SK-N-SH treated with all-trans-retinoic acid at 6 μM for 48 hours (cell line): Measurements from ENCODE around the gene AUH.

Experiments
- ARNTL ChIP-seq: fragments of 450-650 bp; formaldehyde crosslinking; IDR thresholded peaks from 2 replicates; pipeline ENCODE4 v1.5.0; 2020; ENCODE audit warnings: low read depth, mild to moderate bottlenecking, moderate library complexity, borderline replicate concordance
- CREB5 ChIP-seq: fragments of 250-450 bp; sonication (Bioruptor Pico); IDR thresholded peaks from 2 replicates; pipeline ENCODE4 v1.5.1; 2020; ENCODE audit warnings: low read depth, mild to moderate bottlenecking, moderate library complexity
- CSDC2 ChIP-seq: fragments of 250-450 bp; sonication (Bioruptor Pico); IDR thresholded peaks from 2 replicates; pipeline ENCODE4 v1.5.0; 2020; ENCODE audit warnings: mild to moderate bottlenecking, moderate library complexity
- ESRRG ChIP-seq: fragments of 250-450 bp; sonication (Bioruptor Pico); IDR thresholded peaks from 2 replicates; pipeline ENCODE4 v1.6.1; 2021; ENCODE audit warnings: mild to moderate bottlenecking
- ISL1 ChIP-seq: fragments of 250-450 bp; sonication (Bioruptor Pico); IDR thresholded peaks from 2 replicates; pipeline ENCODE4 v2.1.2; 2022; ENCODE audit warnings: mild to moderate bottlenecking, moderate library complexity
- OSR1 ChIP-seq: fragments of 250-450 bp; sonication (Bioruptor Pico); IDR thresholded peaks from 2 replicates; pipeline ENCODE4 v1.8.0; 2022; ENCODE audit warnings: moderate library complexity, mild to moderate bottlenecking, inconsistent platforms
- PATZ1 ChIP-seq: fragments of 250-450 bp; sonication (Bioruptor Pico); IDR thresholded peaks from 2 replicates; pipeline ENCODE4 v1.8.0; 2020; ENCODE audit warnings: mild to moderate bottlenecking, moderate library complexity, borderline replicate concordance
- RARB ChIP-seq: fragments of 250-450 bp; sonication (Bioruptor Pico); IDR thresholded peaks from 2 replicates; pipeline ENCODE4 v1.8.0; 2021; ENCODE audit warnings: mild to moderate bottlenecking, moderate library complexity
- ZFP3 ChIP-seq: fragments of 250-450 bp; sonication (Bioruptor Pico); IDR thresholded peaks from 2 replicates; pipeline ENCODE4 v1.5.0; 2020; ENCODE audit warnings: mild to moderate bottlenecking, moderate library complexity
- ZFP30 ChIP-seq: fragments of 450-650 bp; formaldehyde crosslinking; IDR thresholded peaks from 2 replicates; pipeline ENCODE4 v1.5.0; 2022; ENCODE audit warnings: mild to moderate bottlenecking, moderate library complexity
- ZNF565 ChIP-seq: fragments of 450-650 bp; formaldehyde crosslinking; conservative IDR thresholded peaks from 2 replicates; pipeline ENCODE4 v1.5.0; 2020; ENCODE audit warnings: low read depth, mild to moderate bottlenecking, moderate library complexity
- ZNF70 ChIP-seq: fragments of 450-650 bp; formaldehyde crosslinking; IDR thresholded peaks from 2 replicates; pipeline ENCODE4 v1.5.0; 2020; ENCODE audit warnings: mild to moderate bottlenecking, moderate library complexity
- ZNF8 ChIP-seq: fragments of 450-650 bp; formaldehyde crosslinking; IDR thresholded peaks from 2 replicates; pipeline ENCODE4 v1.5.0; 2020; ENCODE audit warnings: mild to moderate bottlenecking, moderate library complexity

GRCh38 chr9:91386765-91387164 lies 25.0 kb upstream of the AUH start:
- TF ChIP-seq OSR1 (CRISPR knock-in tag): no peak
- TF ChIP-seq ZNF565: no peak
- no peak for TF ChIP-seq ZNF8 (CRISPR knock-in tag)
- TF ChIP-seq ESRRG (CRISPR knock-in tag): no peak
- no peak for TF ChIP-seq CSDC2
- TF ChIP-seq ZFP30 (CRISPR knock-in tag): no peak
- TF ChIP-seq ZNF70 (CRISPR knock-in tag): no peak
- no peak for TF ChIP-seq PATZ1 (CRISPR knock-in tag)
- no peak for TF ChIP-seq CREB5 (CRISPR knock-in tag)
- TF ChIP-seq RARB (CRISPR knock-in tag): no peak
- TF ChIP-seq ZFP3 (CRISPR knock-in tag): no peak
- no peak for TF ChIP-seq ARNTL
- no peak for TF ChIP-seq ISL1 (CRISPR knock-in tag)
